ENCODE measurements around the gene GNAL. TPM values are rescaled to one million over a fixed set of nuclear protein-coding genes. Genes with fewer than 3 reads are reported as not detected.

The GNAL gene
- total and polyA plus RNA-seq, 2 of the 4 experiments (the other 2 are of a cell fraction), result 0.15 to 0.36 TPM

GRCh38 chr18:11886577-11887110, 197.6 kb downstream of the GNAL start:
- Histone ChIP-seq H3K4me3 (ENCODE audit: insufficient read depth, low read depth, low read length) (no peak overlapping the region), H4K91ac (ENCODE audit: insufficient read depth, low read depth, low read length) (no peak overlapping the region; the same call in 1 of the 2 replicates), H3K9me1 (ENCODE audit: insufficient read depth, low read length) (peaks cover 6% of the 10 kb centered on the region), H3K4me2 (ENCODE audit: low read depth, low read length) (no peak overlapping the region), H3K36me3 (ENCODE audit: control insufficient read depth, insufficient read depth, low read length) (peaks cover 32% of the 10 kb centered on the region), H4K5ac (ENCODE audit: low read depth, low read length) (no peak overlapping the region), H2AFZ (replicated peaks; ENCODE audit: low read length, poor library complexity) (no peak overlapping the region), H2BK15ac (ENCODE audit: low read depth, low read length) (no peak overlapping the region), H2BK20ac (ENCODE audit: low read depth, low read length) (no peak overlapping the region), H3K4me1 (ENCODE audit: control insufficient read depth, insufficient read depth, low read length) (no peaks in the 10 kb centered on the region), H2BK120ac (ENCODE audit: low read depth, low read length) (no peak overlapping the region), H3K9ac (ENCODE audit: low read depth, low read length) (no peak overlapping the region), H3K23ac (ENCODE audit: low read depth, low read length) (no peak overlapping the region), H3K4ac (ENCODE audit: low read depth, low read length) (no peak overlapping the region), H3K14ac (replicated peaks; ENCODE audit: low read depth, low read length) (no peak overlapping the region), H3K18ac (ENCODE audit: low read depth, low read length) (no peak overlapping the region), H3K27me3 (ENCODE audit: control insufficient read depth, insufficient read depth, low read length) (no peaks in the 10 kb centered on the region), H2BK5ac (ENCODE audit: low read depth, low read length, poor library complexity, severe bottlenecking) (no peak overlapping the region), H3K9me3 (ENCODE audit: control insufficient read depth, insufficient read depth, low read length) (no peaks in the 10 kb centered on the region), H4K20me1 (ENCODE audit: insufficient read depth, low read length) (no peaks in the 10 kb centered on the region), H3K79me1 (ENCODE audit: low read depth in 1 of 2, low read length in 2 of 2) (no peaks in the 10 kb centered on the region), H3K56ac (ENCODE audit: extremely low read depth, insufficient read depth, low read length) (no peak overlapping the region), H2AK9ac (replicated peaks; ENCODE audit: low read depth, low read length, poor library complexity) (no peak overlapping the region), H4K8ac (ENCODE audit: low read depth in 2 of 2, low read length in 2 of 2) (no peak overlapping the region), H2AK5ac (ENCODE audit: low read depth, low read length) (peak overlapping the region; percentile 8; the same call in 1 of the 2 replicates), H3K27ac (ENCODE audit: insufficient read depth, low read length) (no peak overlapping the region)
- DNase-seq (no peak), ATAC-seq (ENCODE audit: low read depth) (no peak)
- ChIA-PET CTCF (no interaction called here), POLR2A (ENCODE audit: unreplicated experiment) (no interaction called here)
- TF ChIP-seq MAFK (IDR thresholded peaks at IDR 0.05; ENCODE audit: low read depth, low read length), result no peak
- no peak for TF ChIP-seq CTCF (conservative IDR thresholded peaks at IDR 0.05; ENCODE audit: low read depth, low read length)
- no peak for TF ChIP-seq CEBPB (IDR thresholded peaks at IDR 0.05; ENCODE audit: low read depth, low read length)
- TF ChIP-seq RCOR1 (IDR thresholded peaks at IDR 0.05; ENCODE audit: insufficient replicate concordance, low read length), result no peak
- no peak for TF ChIP-seq MXI1 (IDR thresholded peaks at IDR 0.05; ENCODE audit: borderline replicate concordance, low read depth, low read length)
- TF ChIP-seq BHLHE40 (IDR thresholded peaks at IDR 0.05; ENCODE audit: low read depth, low read length), result no peak
- no peak for TF ChIP-seq CHD1 (IDR thresholded peaks at IDR 0.05; ENCODE audit: low read depth, low read length)
- no peak for TF ChIP-seq USF2 (IDR thresholded peaks at IDR 0.05; ENCODE audit: low read depth, low read length)
- no peak for TF ChIP-seq ELK1 (IDR thresholded peaks at IDR 0.05; ENCODE audit: borderline replicate concordance, low read depth, low read length)
- TF ChIP-seq SMC3 (IDR thresholded peaks at IDR 0.05; ENCODE audit: low read depth, low read length), result no peak
- no peak for TF ChIP-seq RFX5 (IDR thresholded peaks at IDR 0.05; ENCODE audit: low read depth, low read length)
- no peak for TF ChIP-seq RAD21 (IDR thresholded peaks at IDR 0.05; ENCODE audit: low read length)
- TF ChIP-seq FOS (IDR thresholded peaks at IDR 0.05; ENCODE audit: low read depth, low read length), result no peak
- no peak for TF ChIP-seq POLR2A (IDR thresholded peaks at IDR 0.05; ENCODE audit: low read depth, low read length)
- no peak for TF ChIP-seq NFE2L2 (IDR thresholded peaks at IDR 0.05; ENCODE audit: low read depth, low read length)
- TF ChIP-seq MAZ (IDR thresholded peaks at IDR 0.05; ENCODE audit: borderline replicate concordance, low read depth, low read length), result no peak
- dilution Hi-C loops (cut with HindIII; ENCODE audit: low sequenced_read_pairs, unreplicated experiment) (no loop called here), intact Hi-C loops (cut with micrococcal nuclease) (no loop called here), in situ Hi-C loops (cut with MboI; ENCODE audit: low sequenced_read_pairs) (no loop called here)
- BruUV-seq (replicated peaks), result no TSS peak
- 81% methylated on average over 5 of the region's 19 CpGs; no CpG with 5 or more reads in 1 of the 2 experiments for WGBS, 2 experiments (ENCODE audit: extremely low coverage in 2 of 2, insufficient read length in 1 of 2)
